ENCODE data around the gene ERI3.

The ERI3 gene

GRCh38 chr1:44354268-44354839, 703 bp downstream of the ERI3 start:
- POLR2A ChIA-PET = interaction anchor here (1.5 kb wide), 1 partner anchor 26 kb away, joined by 4 read pairs; no protein-coding TSS in a partner anchor
- no peak for DNase-seq (ENCODE audit: low read depth, low spot score)
- CTCF ChIA-PET = interaction anchor here (1.4 to 1.9 kb wide), 3 partner anchors 24 to 299 kb away, joined by 5 to 8 read pairs (median 7); no protein-coding TSS in a partner anchor

DNA sequence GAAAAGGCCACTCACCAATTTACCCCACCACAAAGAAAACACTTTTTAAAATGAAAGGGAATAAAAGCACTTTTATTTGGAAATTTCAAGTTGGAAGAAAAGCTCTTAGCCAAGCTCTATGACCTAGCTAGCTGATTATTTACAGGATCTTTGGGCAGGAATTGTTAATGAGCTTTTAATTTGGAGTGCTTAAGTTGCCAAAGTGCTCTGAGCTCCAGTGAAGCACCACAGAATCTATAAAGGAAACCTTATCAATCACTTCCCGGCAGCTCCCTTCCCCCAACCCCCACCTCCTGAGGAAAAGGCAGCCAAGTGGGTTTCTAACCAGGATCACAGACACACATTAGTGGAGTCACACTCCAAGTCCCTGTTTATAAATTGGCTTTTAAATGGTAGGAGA, 1.5 kb downstream of the ERI3 start:
- CTCF ChIA-PET = interaction anchor here (1.4 to 1.9 kb wide), 3 partner anchors 25 to 241 kb away, joined by 4 to 8 read pairs (median 5); no protein-coding TSS in a partner anchor

More at GRCh38 chr1:44354268-44354839, 703 bp downstream of the ERI3 start:
- TF ChIP-seq, protein P1, sequence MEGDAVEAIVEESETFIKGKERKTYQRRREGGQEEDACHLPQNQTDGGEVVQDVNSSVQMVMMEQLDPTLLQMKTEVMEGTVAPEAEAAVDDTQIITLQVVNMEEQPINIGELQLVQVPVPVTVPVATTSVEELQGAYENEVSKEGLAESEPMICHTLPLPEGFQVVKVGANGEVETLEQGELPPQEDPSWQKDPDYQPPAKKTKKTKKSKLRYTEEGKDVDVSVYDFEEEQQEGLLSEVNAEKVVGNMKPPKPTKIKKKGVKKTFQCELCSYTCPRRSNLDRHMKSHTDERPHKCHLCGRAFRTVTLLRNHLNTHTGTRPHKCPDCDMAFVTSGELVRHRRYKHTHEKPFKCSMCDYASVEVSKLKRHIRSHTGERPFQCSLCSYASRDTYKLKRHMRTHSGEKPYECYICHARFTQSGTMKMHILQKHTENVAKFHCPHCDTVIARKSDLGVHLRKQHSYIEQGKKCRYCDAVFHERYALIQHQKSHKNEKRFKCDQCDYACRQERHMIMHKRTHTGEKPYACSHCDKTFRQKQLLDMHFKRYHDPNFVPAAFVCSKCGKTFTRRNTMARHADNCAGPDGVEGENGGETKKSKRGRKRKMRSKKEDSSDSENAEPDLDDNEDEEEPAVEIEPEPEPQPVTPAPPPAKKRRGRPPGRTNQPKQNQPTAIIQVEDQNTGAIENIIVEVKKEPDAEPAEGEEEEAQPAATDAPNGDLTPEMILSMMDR (IDR thresholded peaks at IDR 0.05; ENCODE audit: insufficient read depth, low read length, missing control alignments) = no peak
- peak overlapping the region; percentile 78 for H3K4me3 ChIP-seq (ENCODE audit: low read depth, low read length)

DNA sequence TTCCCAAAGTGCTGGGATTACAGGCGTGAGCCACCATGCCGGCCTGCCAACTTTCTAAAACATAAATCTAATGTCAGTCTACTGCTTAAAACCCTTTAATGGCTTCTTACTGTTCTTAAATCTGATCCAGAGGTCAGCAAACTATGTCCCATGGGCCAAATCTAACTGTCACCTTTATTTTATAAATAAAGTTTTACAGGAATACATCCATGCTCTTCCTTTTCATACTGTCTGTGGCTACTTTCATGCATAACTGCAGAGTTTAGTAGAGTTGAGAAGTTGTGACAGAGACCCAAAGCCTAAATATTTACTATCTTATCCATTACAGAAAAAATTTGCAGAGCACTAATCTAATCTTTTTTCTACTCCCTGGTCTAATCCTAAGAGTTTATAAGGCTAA, 3.8 kb downstream of the ERI3 start:
- TF ChIP-seq, protein P1 (IDR thresholded peaks at IDR 0.05; ENCODE audit: insufficient read depth, low read length, missing control alignments) = no peak
- ChIA-PET POLR2A (no interaction called here), CTCF (interaction anchor here (1.3 to 1.6 kb wide), 3 partner anchors 30 to 244 kb away, joined by 4 to 6 read pairs (median 5); no protein-coding TSS in a partner anchor)
- DNase-seq (ENCODE audit: low read depth, low spot score) = no peak
- no peak overlapping the region for H3K4me3 ChIP-seq (ENCODE audit: low read depth, low read length)

More for the DNA sequence above, 1.5 kb downstream of the ERI3 start:
- no peak overlapping the region for H3K4me3 ChIP-seq (ENCODE audit: low read depth, low read length)
- TF ChIP-seq, protein P1 (IDR thresholded peaks at IDR 0.05; ENCODE audit: insufficient read depth, low read length, missing control alignments) = no peak
- POLR2A ChIA-PET = no interaction called here
- DNase-seq (ENCODE audit: low read depth, low spot score) = no peak

DNA sequence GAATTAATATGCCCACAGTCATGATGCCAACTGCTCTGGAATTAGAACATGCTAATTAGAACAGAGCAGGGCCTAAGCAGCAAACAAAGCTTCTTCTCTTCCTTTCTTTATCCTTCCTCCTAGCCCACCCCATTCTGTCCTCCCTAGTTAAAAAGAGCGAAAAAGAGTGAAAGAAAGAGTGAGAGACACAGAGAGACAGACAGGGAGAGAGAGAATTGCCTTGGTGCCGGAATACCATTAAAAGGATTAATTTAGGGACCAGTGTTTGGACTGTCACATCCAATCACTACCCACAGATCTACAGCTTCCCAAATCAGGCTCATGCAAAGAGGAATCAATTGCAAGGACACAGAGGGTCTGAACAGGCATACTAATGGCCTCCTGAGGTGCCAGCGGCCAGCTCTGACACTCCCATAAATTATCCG, 7.0 kb downstream of the ERI3 start:
- no peak overlapping the region for H3K4me3 ChIP-seq (ENCODE audit: low read depth, low read length)
- POLR2A ChIA-PET = no interaction called here
- CTCF ChIA-PET = interaction anchor here (1.6 to 1.8 kb wide), 3 partner anchors 9 to 305 kb away, joined by 6 read pairs; no protein-coding TSS in a partner anchor
- TF ChIP-seq, protein P1 (IDR thresholded peaks at IDR 0.05; ENCODE audit: insufficient read depth, low read length, missing control alignments) = no peak
- no peak for DNase-seq (ENCODE audit: low read depth, low spot score)

DNA sequence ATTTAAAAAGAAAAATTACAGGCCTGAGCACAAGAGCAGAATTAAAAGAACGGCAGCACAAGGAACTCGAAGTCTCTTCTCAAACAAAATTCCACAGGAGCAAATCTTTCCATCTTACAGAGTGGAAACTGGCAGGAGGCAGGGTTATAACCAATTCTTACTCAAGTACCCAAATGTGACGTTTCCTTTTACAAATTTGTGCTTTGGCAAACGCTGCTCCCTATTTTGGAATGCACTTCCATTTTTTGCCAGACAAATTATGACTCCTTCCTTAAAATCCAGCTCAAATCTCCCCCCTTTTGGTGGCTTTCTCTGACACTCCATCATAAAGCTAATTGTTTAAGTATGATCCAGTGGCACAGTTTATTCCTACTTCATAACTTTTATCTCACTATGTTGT, 7.8 kb downstream of the ERI3 start:
- H3K4me3 ChIP-seq (ENCODE audit: low read depth, low read length) = no peak overlapping the region
- no peak for DNase-seq (ENCODE audit: low read depth, low spot score)
- ChIA-PET POLR2A (no interaction called here), CTCF (interaction anchor here (1.6 to 1.8 kb wide), 2 partner anchors 31 to 306 kb away, joined by 6 read pairs; no protein-coding TSS in a partner anchor)
- TF ChIP-seq, protein P1 (IDR thresholded peaks at IDR 0.05; ENCODE audit: insufficient read depth, low read length, missing control alignments) = no peak

GRCh38 chr1:44346878-44347277, 8.2 kb downstream of the ERI3 start:
- no peak for DNase-seq (ENCODE audit: low read depth, low spot score)
- H3K4me3 ChIP-seq (ENCODE audit: low read depth, low read length) = no peak overlapping the region
- ChIA-PET POLR2A (no interaction called here), CTCF (interaction anchor here (1.6 to 1.8 kb wide), 2 partner anchors 31 to 306 kb away, joined by 6 read pairs; no protein-coding TSS in a partner anchor)
- TF ChIP-seq, protein P1 (IDR thresholded peaks at IDR 0.05; ENCODE audit: insufficient read depth, low read length, missing control alignments) = no peak
